Measurements from ENCODE around the gene PPOX. TPM values are rescaled to one million over a fixed set of nuclear protein-coding genes. Genes with fewer than 3 reads are reported as not detected.

Gene PPOX
- total RNA-seq, 2 experiments from 2014 or later = 42.0 to 45.5 TPM

GRCh38 chr1:161198897-161199431 lies 32.7 kb downstream of the PPOX start, which contains the start of gene ADAMTS4:
Gene ADAMTS4 (minus strand): TSS chr1:161199054. CDS start chr1:161198627, 427 bp downstream.
- Histone ChIP-seq H3K4me1 (ENCODE audit: insufficient read depth, low read length, poor library complexity, severe bottlenecking) (peaks cover 52% of the 10 kb centered on the region), H3K4me3 (ENCODE audit: low read depth, low read length, poor library complexity, severe bottlenecking) (no peak within 1 kb of the TSS), H3K79me2 (ENCODE audit: insufficient read depth, low read depth, low read length) (peaks cover 4% of the 10 kb centered on the region; the same call in 1 of the 2 replicates), H3K9me3 (ENCODE audit: low read length) (no peaks in the 10 kb centered on the region), H3K27ac (ENCODE audit: low read depth, low read length, poor library complexity, severe bottlenecking) (no peak within 1 kb of the TSS), H3K36me3 (ENCODE audit: insufficient read depth, low read length) (peaks cover 5% of the 10 kb centered on the region), H3K4me2 (ENCODE audit: low read length) (no peak within 1 kb of the TSS), H3K9me2 (ENCODE audit: insufficient read depth, low read length) (no peaks in the 10 kb centered on the region), H4K20me1 (ENCODE audit: insufficient read depth, low read length) (no peaks in the 10 kb centered on the region), H2AFZ (ENCODE audit: low read length) (no peak within 1 kb of the TSS)
- no peak for DNase-seq (ENCODE audit: low spot score)
- intact Hi-C loops (cut with micrococcal nuclease; ENCODE audit: unreplicated experiment) = no loop called here
- ChIA-PET CTCF (ENCODE audit: unreplicated experiment) (no interaction called here), POLR2A (interaction anchor here (0.6 kb wide), 1 partner anchor 44 kb away, joined by 3 read pairs; no protein-coding TSS in a partner anchor)
- TF ChIP-seq EZH2phosphoT487 (IDR thresholded peaks at IDR 0.05; ENCODE audit: borderline replicate concordance, low read depth, low read length) = no peak
- TF ChIP-seq CTCF (conservative IDR thresholded peaks at IDR 0.05; ENCODE audit: low read length) = no peak
- BruUV-seq (replicated peaks) = no TSS peak

DNA sequence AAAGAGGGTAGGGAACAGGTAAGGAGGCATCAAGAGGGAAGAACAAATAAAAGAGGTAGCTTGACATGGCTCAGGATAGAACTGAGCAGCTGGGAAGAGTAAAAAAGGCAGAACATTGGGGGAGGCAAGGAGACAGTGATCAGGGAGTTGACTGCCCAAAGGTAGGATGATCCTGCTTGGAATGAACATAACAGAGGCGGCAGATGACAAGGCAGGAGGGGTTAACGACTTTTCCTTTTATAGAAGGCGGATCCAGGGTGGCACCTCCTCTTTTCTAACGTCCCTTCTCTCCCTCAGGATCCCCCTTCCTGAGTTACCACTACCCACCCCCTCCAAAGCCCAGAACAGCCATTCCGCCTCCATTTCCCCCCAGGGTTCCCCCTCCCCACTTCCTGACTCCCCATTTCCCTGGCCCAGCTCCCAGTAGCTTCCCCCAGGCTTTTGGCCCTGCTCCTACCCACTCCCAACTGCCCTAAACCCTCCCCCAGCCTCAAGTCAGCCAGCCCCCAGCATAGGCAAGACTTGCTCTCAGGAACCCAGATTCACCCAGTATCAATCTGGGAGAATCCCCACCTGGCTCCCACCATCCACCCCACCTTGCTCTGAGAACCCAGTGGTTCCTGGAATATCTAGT lies 33.4 kb downstream of the PPOX start:
- Histone ChIP-seq H4K20me1 (ENCODE audit: insufficient read depth, low read length) (no peaks in the 10 kb centered on the region), H3K9me3 (ENCODE audit: low read length) (no peaks in the 10 kb centered on the region), H3K9me2 (ENCODE audit: insufficient read depth, low read length) (no peaks in the 10 kb centered on the region), H2AFZ (ENCODE audit: low read length) (no peak overlapping the region; the same call in 1 of the 2 replicates), H3K4me3 (ENCODE audit: low read depth, low read length, poor library complexity, severe bottlenecking) (no peak overlapping the region), H3K4me1 (ENCODE audit: insufficient read depth, low read length, poor library complexity, severe bottlenecking) (peaks cover 47% of the 10 kb centered on the region), H3K4me2 (ENCODE audit: low read length) (no peak overlapping the region), H3K27ac (ENCODE audit: low read depth, low read length, poor library complexity, severe bottlenecking) (no peak overlapping the region), H3K36me3 (ENCODE audit: insufficient read depth, low read length) (peaks cover 11% of the 10 kb centered on the region), H3K79me2 (ENCODE audit: insufficient read depth, low read depth, low read length) (peaks cover 4% of the 10 kb centered on the region; the same call in 1 of the 2 replicates)
- ChIA-PET CTCF (ENCODE audit: unreplicated experiment) (no interaction called here), POLR2A (no interaction called here)
- TF ChIP-seq EZH2phosphoT487 (IDR thresholded peaks at IDR 0.05; ENCODE audit: borderline replicate concordance, low read depth, low read length) (no peak), CTCF (conservative IDR thresholded peaks at IDR 0.05; ENCODE audit: low read length) (no peak)
- intact Hi-C loops (cut with micrococcal nuclease; ENCODE audit: unreplicated experiment) = no loop called here
- no peak for DNase-seq (ENCODE audit: low spot score)
- BruUV-seq (replicated peaks) = no TSS peak
